A172 (cell line): ENCODE results near the gene CFP. TPM values are rescaled to one million over a fixed set of nuclear protein-coding genes. Genes with fewer than 3 reads are reported as not detected.

Source experiments
- DNase-seq: peaks from one replicate; pipeline ENCODE4 v3.0.0-alpha.2; 2015; ENCODE audit warnings: low spot score
- total RNA-seq: library from RNA; depleted of rRNA; stranded (reverse); fragments of >200 nt; shearing (Covaris generic); gene quantifications from 2 replicates; pipeline ENCODE4 v1.2.3, GENCODE V29; 2014; rRNA removed

CFP gene
- total RNA-seq, 1 experiment from 2014 or later: 0.05 TPM

DNA sequence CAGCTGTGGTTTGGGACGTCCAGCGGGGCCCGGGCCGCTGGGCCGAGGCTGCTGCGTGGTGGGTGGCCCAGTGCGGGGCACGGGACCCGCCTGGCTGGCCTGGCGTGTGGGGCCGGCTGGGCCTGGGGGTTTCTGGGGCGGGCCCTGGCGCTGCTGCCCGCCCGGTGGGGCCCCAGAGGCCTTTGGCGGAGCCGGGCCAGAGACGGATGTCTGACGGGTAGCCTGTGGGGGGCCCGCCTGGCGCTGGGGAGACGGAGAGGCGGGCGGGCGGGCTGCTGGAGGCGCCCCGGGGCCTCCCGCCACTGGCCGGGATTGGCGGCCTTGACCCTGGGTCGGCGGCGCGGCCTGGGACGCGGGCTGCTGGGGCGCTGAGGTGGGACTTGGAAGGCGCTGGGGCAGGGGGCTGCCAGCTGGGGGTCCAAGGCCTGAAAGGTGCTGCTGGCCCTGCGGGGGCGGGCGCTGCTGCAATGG, 55.6 kb downstream of the CFP start:
- no peak for DNase-seq

DNA sequence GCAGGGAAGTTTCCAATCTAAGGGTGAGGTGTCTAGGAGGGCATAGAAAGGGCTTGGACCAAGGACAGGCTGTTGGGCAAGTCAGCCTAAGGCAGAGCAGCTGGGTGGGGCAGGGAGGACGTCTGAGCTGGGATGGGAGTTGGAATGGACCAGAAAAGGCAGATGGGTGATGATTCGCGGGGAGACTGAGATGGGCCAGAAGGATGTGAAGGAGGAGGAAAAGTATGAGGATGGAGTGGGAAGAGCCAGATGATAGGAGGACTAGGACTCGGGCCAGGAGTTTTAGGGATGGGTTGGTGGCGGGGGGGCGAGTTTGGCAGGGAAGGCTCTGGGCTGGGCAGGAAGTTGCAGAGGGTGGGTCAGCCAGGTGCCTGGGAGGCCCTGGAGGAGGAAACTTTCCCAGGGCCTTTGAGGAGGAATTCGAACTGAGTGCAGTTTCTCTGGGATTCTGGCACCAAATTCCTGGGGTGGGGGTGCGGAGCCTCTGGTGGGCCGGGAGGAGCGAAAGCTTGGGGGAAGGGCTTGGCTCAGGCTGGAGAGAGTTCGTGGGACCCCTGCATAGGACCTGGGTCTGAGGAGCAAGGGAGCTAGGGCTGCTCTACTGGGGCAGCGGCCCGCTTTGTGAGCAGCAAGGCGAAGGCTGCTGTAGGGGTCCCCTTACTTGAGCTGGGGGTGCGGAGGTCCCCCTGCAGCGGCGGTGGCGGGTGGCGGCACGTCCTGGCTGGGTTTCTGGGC, 56.2 kb downstream of the CFP start:
- DNase-seq: peak; percentile 57

Other genes starting within 250 kb of the CFP start
- 6.0 and 8.0 TPM in 2 replicates for gene ZNF41, start 146.7 kb downstream of the CFP start, total RNA-seq
- gene ARAF, start 68.7 kb downstream of the CFP start, total RNA-seq: 27.8 and 34.0 TPM in 2 replicates
- gene TIMP1, start 47.5 kb downstream of the CFP start, total RNA-seq: 84.0 and 89.0 TPM in 2 replicates
- 0.38 TPM in 1 of 2 replicates, not detected in the other for gene SYN1, start 10.1 kb downstream of the CFP start, total RNA-seq
- gene ELK1, start 20.6 kb upstream of the CFP start, total RNA-seq: 27.2 and 31.2 TPM in 2 replicates
- 154 and 183 TPM in 2 replicates for gene UXT, start 29.2 kb upstream of the CFP start, total RNA-seq
- gene ZNF81, start 207.0 kb upstream of the CFP start, total RNA-seq: 4.0 and 8.9 TPM in 2 replicates